ENCODE measurements around the gene UVRAG. TPM values are rescaled to one million over a fixed set of nuclear protein-coding genes. Genes with fewer than 3 reads are reported as not detected.

The UVRAG gene
- total RNA-seq, 1 donor from 2014 or later = 14.7 TPM

- TF ChIP-seq POLR2AphosphoS5 (IDR thresholded peaks at IDR 0.05; ENCODE audit: insufficient read depth in 1 of 2, low read depth in 1 of 2) (no peak), CTCF (IDR thresholded peaks at IDR 0.05) (no peak)
- Histone ChIP-seq H3K4me1 (peaks cover 27% of the 10 kb centered on the region), H3K27me3 (no peaks in the 10 kb centered on the region), H3K27ac (no peak overlapping the region), H3K36me3 (no peaks in the 10 kb centered on the region), H3K4me3 (no peak overlapping the region), H3K9me3 (no peaks in the 10 kb centered on the region)
- no peak for DNase-seq (ENCODE audit: extremely low spot score in 2 of 2)
- intact Hi-C loops (cut with DNase I) = no loop called here
These were observed 210.8 kb downstream of the UVRAG start for GRCh38 chr11:76025817-76026216.

- intact Hi-C loops (cut with DNase I) = no loop called here
These were observed 211.3 kb downstream of the UVRAG start for GRCh38 chr11:76026281-76026680.

GRCh38 chr11:76026862-76027261 lies 211.9 kb downstream of the UVRAG start:
- peaks cover 34% of the 10 kb centered on the region for H3K4me1 ChIP-seq
- H3K36me3 ChIP-seq = no peaks in the 10 kb centered on the region
- no peak for DNase-seq (ENCODE audit: extremely low spot score in 2 of 2)
- H3K27ac ChIP-seq = no peak overlapping the region
- no peaks in the 10 kb centered on the region for H3K9me3 ChIP-seq
- intact Hi-C loops (cut with DNase I) = no loop called here
- H3K27me3 ChIP-seq = no peaks in the 10 kb centered on the region
- no peak for TF ChIP-seq CTCF (IDR thresholded peaks at IDR 0.05)
- H3K4me3 ChIP-seq = no peak overlapping the region

More at GRCh38 chr11:76026281-76026680, 211.3 kb downstream of the UVRAG start:
- Histone ChIP-seq H3K36me3 (no peaks in the 10 kb centered on the region), H3K27ac (no peak overlapping the region), H3K9me3 (no peaks in the 10 kb centered on the region), H3K27me3 (no peaks in the 10 kb centered on the region), H3K4me3 (no peak overlapping the region), H3K4me1 (peaks cover 31% of the 10 kb centered on the region)
- TF ChIP-seq CTCF (IDR thresholded peaks at IDR 0.05) (no peak), POLR2AphosphoS5 (IDR thresholded peaks at IDR 0.05; ENCODE audit: insufficient read depth in 1 of 2, low read depth in 1 of 2) (no peak), POLR2A (IDR thresholded peaks at IDR 0.05) (no peak)
- DNase-seq (ENCODE audit: extremely low spot score in 2 of 2) = no peak

- no peak overlapping the region for H3K27ac ChIP-seq
- no peaks in the 10 kb centered on the region for H3K27me3 ChIP-seq
- H3K36me3 ChIP-seq = no peaks in the 10 kb centered on the region
- peaks cover 17% of the 10 kb centered on the region for H3K4me1 ChIP-seq
- TF ChIP-seq POLR2AphosphoS5 (IDR thresholded peaks at IDR 0.05; ENCODE audit: insufficient read depth in 1 of 2, low read depth in 1 of 2) = no peak
- TF ChIP-seq CTCF (IDR thresholded peaks at IDR 0.05) = no peak
- TF ChIP-seq POLR2A (IDR thresholded peaks at IDR 0.05) = no peak
- no peak for DNase-seq (ENCODE audit: extremely low spot score in 2 of 2)
- intact Hi-C loops (cut with DNase I) = no loop called here
- H3K4me3 ChIP-seq = no peak overlapping the region
- H3K9me3 ChIP-seq = no peaks in the 10 kb centered on the region
These were observed 215.3 kb downstream of the UVRAG start for GRCh38 chr11:76030286-76030685.

- intact Hi-C loops (cut with DNase I) = no loop called here
- H3K4me3 ChIP-seq = no peak overlapping the region
These were observed 216.1 kb downstream of the UVRAG start for GRCh38 chr11:76030968-76031590.

More at GRCh38 chr11:76030968-76031590, 216.1 kb downstream of the UVRAG start:
- Histone ChIP-seq H3K27me3 (no peaks in the 10 kb centered on the region), H3K36me3 (no peaks in the 10 kb centered on the region), H3K27ac (no peak overlapping the region), H3K4me1 (peaks cover 15% of the 10 kb centered on the region), H3K9me3 (no peaks in the 10 kb centered on the region)
- no peak for DNase-seq (ENCODE audit: extremely low spot score in 2 of 2)
- no peak for TF ChIP-seq POLR2AphosphoS5 (IDR thresholded peaks at IDR 0.05; ENCODE audit: insufficient read depth in 1 of 2, low read depth in 1 of 2)
- no peak for TF ChIP-seq CTCF (IDR thresholded peaks at IDR 0.05)
- TF ChIP-seq POLR2A (IDR thresholded peaks at IDR 0.05) = no peak
